Hepatocyte (in vitro differentiated cells): ENCODE measurements around the gene R3HDML. TPM values are rescaled to one million over a fixed set of nuclear protein-coding genes. Genes with fewer than 3 reads are reported as not detected.
"Not testable (repeated sequence)": the region's sequence is repeated elsewhere in the genome, so short reads cannot be mapped to it uniquely, and the experiment has no call there.

ENCODE experiments used
- DNase-seq: peaks from one replicate; pipeline ENCODE4 v3.0.0-alpha.2; 2016; ENCODE audit warnings: low spot score
- H2AFZ ChIP-seq: fragments of 200-600 bp; sonication (generic); 2 replicates; pipeline ENCODE4 v1.6.0; 2016; ENCODE audit warnings: antibody characterized with exemption, mild to moderate bottlenecking
- H3K27ac ChIP-seq: fragments of 200-600 bp; sonication (generic); 2 replicates; pipeline ENCODE4 v1.5.1; 2016; ENCODE audit warnings: mild to moderate bottlenecking
- H3K27me3 ChIP-seq: fragments of 200-600 bp; sonication (generic); 2 replicates; pipeline ENCODE4 v1.6.1; 2016
- H3K36me3 ChIP-seq: fragments of 200-600 bp; sonication (generic); replicated peaks from 2 replicates; pipeline ENCODE4 v1.5.1; 2016; ENCODE audit warnings: low read depth; ENCODE audit not compliant: insufficient read depth
- H3K4me1 ChIP-seq: fragments of 200-600 bp; sonication (generic); 2 replicates; pipeline ENCODE4 v1.5.1; 2016; ENCODE audit warnings: mild to moderate bottlenecking, moderate library complexity; ENCODE audit not compliant: insufficient read depth
- H3K4me2 ChIP-seq: fragments of 200-600 bp; sonication (generic); 2 replicates; pipeline ENCODE4 v1.6.0; 2016
- H3K4me3 ChIP-seq: fragments of 200-600 bp; sonication (generic); 2 replicates; pipeline ENCODE4 v1.5.1; 2016; ENCODE audit warnings: mild to moderate bottlenecking
- H3K79me2 ChIP-seq: fragments of 200-600 bp; sonication (generic); 2 replicates; pipeline ENCODE4 v1.6.0; 2017; ENCODE audit warnings: mild to moderate bottlenecking
- H3K9me2 ChIP-seq: fragments of 200-600 bp; sonication (generic); replicated peaks from 2 replicates; pipeline ENCODE4 v1.6.0; 2017; ENCODE audit warnings: mild to moderate bottlenecking; ENCODE audit not compliant: insufficient read depth
- H3K9me3 ChIP-seq: fragments of 200-600 bp; sonication (generic); 2 replicates; pipeline ENCODE4 v1.5.1; 2016; ENCODE audit warnings: low read depth, mild to moderate bottlenecking
- H4K20me1 ChIP-seq: fragments of 200-600 bp; sonication (generic); 2 replicates; pipeline ENCODE4 v1.6.0; 2016; ENCODE audit warnings: mild to moderate bottlenecking; ENCODE audit not compliant: insufficient read depth, poor library complexity, severe bottlenecking
- EZH2 ChIP-seq: fragments of 200-600 bp; sonication (generic); IDR thresholded peaks from 2 replicates; pipeline ENCODE4 v1.6.1; 2016; ENCODE audit warnings: antibody characterized with exemption, mild to moderate bottlenecking, borderline replicate concordance
- EZH2phosphoT487 ChIP-seq: fragments of 200-600 bp; sonication (generic); IDR thresholded peaks from one replicate; pipeline ENCODE4 v1.6.1; 2018; ENCODE audit warnings: antibody characterized with exemption, mild to moderate bottlenecking, low read depth, moderate library complexity; ENCODE audit not compliant: unreplicated experiment, severe bottlenecking
- WGBS: methylation state at CpG from one replicate; pipeline ENCODE4 v1.1.6; 2016; ENCODE audit warnings: low lambda C conversion rate; ENCODE audit errors: missing lambda C conversion rate; 5-methylcytosine and 5-hydroxymethylcytosine counted together
- polyA plus RNA-seq: library from polyadenylated mRNA; unstranded; fragments of >200 nt; fragmentation: Nextera tagmentation; extraction: Ambion mirVana; gene quantifications from 2 replicates; pipeline ENCODE4 v1.2.1, GENCODE V29; 2016
- total RNA-seq: library from RNA; depleted of rRNA; stranded (reverse); fragments of >200 nt; gene quantifications from 2 replicates; pipeline ENCODE4 v1.2.3, GENCODE V29; 2014
- TF ChIP-seq, protein P1 (sequence below): fragments of 200-600 bp; sonication (generic); IDR thresholded peaks from 2 replicates; pipeline ENCODE4 v1.5.1; 2016; ENCODE audit warnings: antibody characterized with exemption, mild to moderate bottlenecking; ENCODE audit not compliant: poor library complexity

Gene R3HDML
- total and polyA plus RNA-seq, 2 experiments from 2014 or later, result 0.23 TPM; not detected in 1

- H3K79me2 ChIP-seq, result no peaks in the 10 kb centered on the region
- TF ChIP-seq EZH2phosphoT487 (no peak), EZH2 (no peak)
- TF ChIP-seq, protein P1, sequence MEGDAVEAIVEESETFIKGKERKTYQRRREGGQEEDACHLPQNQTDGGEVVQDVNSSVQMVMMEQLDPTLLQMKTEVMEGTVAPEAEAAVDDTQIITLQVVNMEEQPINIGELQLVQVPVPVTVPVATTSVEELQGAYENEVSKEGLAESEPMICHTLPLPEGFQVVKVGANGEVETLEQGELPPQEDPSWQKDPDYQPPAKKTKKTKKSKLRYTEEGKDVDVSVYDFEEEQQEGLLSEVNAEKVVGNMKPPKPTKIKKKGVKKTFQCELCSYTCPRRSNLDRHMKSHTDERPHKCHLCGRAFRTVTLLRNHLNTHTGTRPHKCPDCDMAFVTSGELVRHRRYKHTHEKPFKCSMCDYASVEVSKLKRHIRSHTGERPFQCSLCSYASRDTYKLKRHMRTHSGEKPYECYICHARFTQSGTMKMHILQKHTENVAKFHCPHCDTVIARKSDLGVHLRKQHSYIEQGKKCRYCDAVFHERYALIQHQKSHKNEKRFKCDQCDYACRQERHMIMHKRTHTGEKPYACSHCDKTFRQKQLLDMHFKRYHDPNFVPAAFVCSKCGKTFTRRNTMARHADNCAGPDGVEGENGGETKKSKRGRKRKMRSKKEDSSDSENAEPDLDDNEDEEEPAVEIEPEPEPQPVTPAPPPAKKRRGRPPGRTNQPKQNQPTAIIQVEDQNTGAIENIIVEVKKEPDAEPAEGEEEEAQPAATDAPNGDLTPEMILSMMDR, result no peak
- no peak overlapping the region for H3K4me3 ChIP-seq
- H3K36me3 ChIP-seq, result no peaks in the 10 kb centered on the region
- WGBS, result 93% methylated on average over 8 of the region's 8 CpGs
- H3K27me3 ChIP-seq, result no peaks in the 10 kb centered on the region
- DNase-seq, result no peak
- H2AFZ ChIP-seq, result no peak overlapping the region
- H3K9me2 ChIP-seq, result no peaks in the 10 kb centered on the region
- no peak overlapping the region for H3K27ac ChIP-seq
- H4K20me1 ChIP-seq, result no peaks in the 10 kb centered on the region
- H3K4me2 ChIP-seq, result no peak overlapping the region
- H3K9me3 ChIP-seq, result no peaks in the 10 kb centered on the region
- H3K4me1 ChIP-seq, result no peaks in the 10 kb centered on the region
Observed at GRCh38 chr20:44345147-44345546, 8.3 kb downstream of the R3HDML start.

GRCh38 chr20:44345941-44346340, 9.1 kb downstream of the R3HDML start:
- H3K36me3 ChIP-seq, H3K4me2 ChIP-seq, H3K9me3 ChIP-seq, DNase-seq, H3K27ac ChIP-seq, H4K20me1 ChIP-seq, H3K9me2 ChIP-seq, H2AFZ ChIP-seq, H3K4me1 ChIP-seq, H3K4me3 ChIP-seq, H3K79me2 ChIP-seq, H3K27me3 ChIP-seq: not testable (repeated sequence)
- 90% methylated on average over 10 of the region's 10 CpGs for WGBS

DNA sequence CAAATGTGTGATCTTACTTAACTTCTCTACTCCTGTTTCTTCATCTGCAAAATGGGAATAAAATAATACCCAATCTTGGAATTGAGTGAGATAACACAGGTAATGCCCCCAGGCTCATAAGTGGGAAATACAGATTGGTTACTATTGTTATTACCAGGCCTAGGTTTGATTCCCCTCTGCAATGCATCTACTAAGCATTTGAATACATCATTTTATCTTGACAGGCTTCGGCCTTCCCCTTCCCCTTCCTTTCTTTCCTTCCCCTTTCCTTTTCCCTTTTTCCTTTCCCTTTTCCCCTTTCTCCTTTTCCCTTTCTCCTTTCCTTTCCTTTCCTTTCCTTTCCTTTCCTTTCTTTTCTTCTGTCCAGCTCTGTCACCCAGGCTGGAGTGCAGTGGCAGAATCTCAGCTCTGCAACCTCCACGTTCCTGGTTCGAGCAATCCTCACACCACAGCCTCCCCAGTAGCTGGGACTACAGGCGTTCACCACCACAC, 11.4 kb downstream of the R3HDML start:
- no peak overlapping the region for H3K27ac ChIP-seq
- peaks cover 5% of the 10 kb centered on the region for H3K4me1 ChIP-seq
- H3K36me3 ChIP-seq, result no peaks in the 10 kb centered on the region
- H3K9me3 ChIP-seq, result no peaks in the 10 kb centered on the region
- H3K4me2 ChIP-seq, result no peak overlapping the region
- H4K20me1 ChIP-seq, result no peaks in the 10 kb centered on the region
- no peaks in the 10 kb centered on the region for H3K27me3 ChIP-seq
- H2AFZ ChIP-seq, result no peak overlapping the region
- 95% methylated on average over 4 of the region's 4 CpGs for WGBS
- TF ChIP-seq EZH2phosphoT487 (no peak), EZH2 (no peak)
- TF ChIP-seq, protein P1, result no peak
- no peak overlapping the region for H3K4me3 ChIP-seq
- no peaks in the 10 kb centered on the region for H3K79me2 ChIP-seq
- DNase-seq, result no peak
- H3K9me2 ChIP-seq, result no peaks in the 10 kb centered on the region

DNA sequence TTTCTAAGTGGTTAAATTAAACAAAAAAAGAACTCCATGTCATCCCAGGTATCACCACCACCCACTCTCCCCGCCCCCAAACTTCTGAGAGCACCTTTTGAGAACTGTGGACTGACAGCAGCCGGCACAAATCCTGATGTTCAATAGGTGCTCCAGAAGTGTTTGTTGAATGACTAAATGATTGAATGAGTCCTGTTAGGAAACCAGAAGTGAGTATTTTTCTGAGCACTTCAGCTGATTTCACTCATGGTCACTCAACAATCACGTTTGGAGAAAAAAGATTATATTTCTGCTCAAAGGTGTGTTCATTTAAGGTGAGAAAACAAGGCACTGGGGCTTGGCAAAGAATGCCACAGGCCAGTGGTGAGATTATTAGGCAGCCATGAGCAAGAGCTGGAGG, 12.5 kb downstream of the R3HDML start:
- Histone ChIP-seq H3K4me2 (no peak overlapping the region), H3K27me3 (no peaks in the 10 kb centered on the region), H2AFZ (no peak overlapping the region), H4K20me1 (no peaks in the 10 kb centered on the region), H3K9me2 (no peaks in the 10 kb centered on the region), H3K27ac (no peak overlapping the region), H3K36me3 (no peaks in the 10 kb centered on the region), H3K4me1 (peaks cover 5% of the 10 kb centered on the region), H3K9me3 (no peaks in the 10 kb centered on the region), H3K4me3 (no peak overlapping the region), H3K79me2 (no peaks in the 10 kb centered on the region)
- no peak for DNase-seq
- WGBS, result 91% methylated on average over 3 of the region's 3 CpGs
- no peak for TF ChIP-seq EZH2
- no peak for TF ChIP-seq EZH2phosphoT487
- TF ChIP-seq, protein P1, result no peak
